GM19455 (cell line): ENCODE data around the gene CFHR2.
"Not testable (repeated sequence)": the region's sequence is repeated elsewhere in the genome, so short reads cannot be mapped to it uniquely, and the experiment has no call there.

Source experiments
- ATAC-seq: cut with Tn5 transposase; IDR thresholded peaks from one replicate; pipeline ENCODE4 v1.9.1; 2021; ENCODE audit not compliant: unreplicated experiment

The CFHR2 gene

GRCh38 chr1:196943568-196943967 lies at the start of gene CFHR2:
TSS of gene CFHR2 (plus strand) at chr1:196943738. CDS start at chr1:196943881, 143 bp downstream.
- not testable (repeated sequence) for ATAC-seq

- no peak for ATAC-seq
Observed at GRCh38 chr1:196896355-196896754, 47.2 kb upstream of the CFHR2 start.

- no peak for ATAC-seq
Observed at GRCh38 chr1:196897158-196897828, 46.2 kb upstream of the CFHR2 start.

DNA sequence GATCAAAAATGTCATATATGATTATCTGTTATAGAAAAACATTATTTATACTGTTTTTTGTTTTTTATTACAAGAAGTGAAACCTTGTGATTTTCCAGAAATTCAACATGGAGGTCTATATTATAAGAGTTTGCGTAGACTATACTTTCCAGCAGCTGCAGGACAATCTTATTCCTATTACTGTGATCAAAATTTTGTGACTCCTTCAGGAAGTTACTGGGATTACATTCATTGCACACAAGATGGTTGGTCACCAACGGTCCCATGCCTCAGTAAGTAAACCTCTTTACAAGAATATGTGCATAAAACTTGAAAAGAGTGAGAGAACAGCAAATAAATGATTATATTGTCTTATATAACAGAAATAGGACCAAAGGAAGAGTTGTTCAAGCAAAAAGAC lies 41.2 kb upstream of the CFHR2 start:
- ATAC-seq: no peak

DNA sequence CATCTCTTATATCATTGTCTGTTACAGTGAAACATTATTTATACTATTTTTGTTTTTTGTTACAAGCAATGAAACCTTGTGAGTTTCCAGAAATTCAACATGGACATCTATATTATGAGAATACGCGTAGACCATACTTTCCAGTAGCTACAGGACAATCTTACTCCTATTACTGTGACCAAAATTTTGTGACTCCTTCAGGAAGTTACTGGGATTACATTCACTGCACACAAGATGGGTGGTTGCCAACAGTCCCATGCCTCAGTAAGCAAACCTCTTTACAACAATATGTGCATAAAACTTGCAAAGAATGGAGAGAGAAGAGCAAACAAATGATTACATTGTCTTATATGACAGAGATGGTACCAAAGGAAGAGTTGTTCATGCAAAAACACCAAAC lies 33.3 kb upstream of the CFHR2 start:
- no peak for ATAC-seq

- ATAC-seq: not testable (repeated sequence)
Observed at GRCh38 chr1:196912283-196912682, 31.3 kb upstream of the CFHR2 start.

GRCh38 chr1:196926839-196927238 lies 16.7 kb upstream of the CFHR2 start:
- ATAC-seq: not testable (repeated sequence)

DNA sequence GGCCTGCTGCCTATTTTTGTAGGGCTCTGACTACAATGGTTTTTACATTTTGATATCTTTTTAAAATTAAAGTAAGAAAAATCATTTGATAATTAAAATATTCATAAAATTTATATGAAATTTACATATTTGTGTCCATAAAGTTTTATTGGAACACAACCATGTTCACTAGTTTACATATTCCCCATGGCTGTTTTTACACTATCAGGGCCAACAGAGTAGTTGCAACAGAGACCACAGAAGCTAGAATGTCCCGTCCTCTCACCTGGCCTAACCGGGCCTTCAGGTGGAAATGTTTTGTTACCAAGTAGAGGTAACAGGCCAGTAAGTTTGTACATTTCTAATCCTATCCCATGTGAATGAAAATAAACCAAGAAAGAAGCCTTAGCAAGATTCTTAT lies 10.7 kb upstream of the CFHR2 start:
- ATAC-seq: not testable (repeated sequence)

- ATAC-seq: no peak
Observed at GRCh38 chr1:196933531-196934189, 9.9 kb upstream of the CFHR2 start.

- ATAC-seq: not testable (repeated sequence)
Observed at GRCh38 chr1:196941474-196941873, 2.1 kb upstream of the CFHR2 start.

DNA sequence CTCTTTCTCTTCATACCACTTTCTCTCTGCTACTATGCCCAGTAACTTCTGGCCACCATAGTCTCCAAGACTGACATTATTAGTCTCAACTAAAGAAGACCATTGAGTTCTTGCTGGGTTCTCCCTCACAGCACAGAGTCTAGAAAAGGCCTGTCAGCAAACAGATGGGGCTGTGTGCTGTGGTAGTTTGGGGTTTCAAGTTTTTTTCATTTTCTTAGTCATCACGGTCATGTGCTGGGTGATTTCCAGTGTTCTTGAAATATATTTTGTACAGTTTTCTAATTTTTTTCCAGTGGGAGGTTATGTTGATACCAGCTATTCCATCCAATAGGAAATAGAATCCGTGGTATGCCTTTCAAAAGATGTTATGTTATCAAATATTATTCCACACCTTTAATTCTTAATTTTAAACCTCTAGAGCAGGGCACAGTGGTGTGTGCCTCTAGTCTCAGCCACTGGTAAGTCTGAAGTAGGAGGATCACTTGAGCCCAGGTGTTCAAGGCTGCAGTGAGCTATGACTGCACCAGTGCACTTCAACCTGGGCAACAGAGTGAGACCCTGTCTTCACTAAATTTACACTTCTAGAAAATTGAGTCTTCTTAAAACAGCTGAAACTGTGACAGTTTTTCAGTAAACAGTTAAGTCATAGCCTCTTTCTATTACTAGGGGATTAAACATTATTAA lies 8.3 kb downstream of the CFHR2 start:
- peak; percentile 75 for ATAC-seq

DNA sequence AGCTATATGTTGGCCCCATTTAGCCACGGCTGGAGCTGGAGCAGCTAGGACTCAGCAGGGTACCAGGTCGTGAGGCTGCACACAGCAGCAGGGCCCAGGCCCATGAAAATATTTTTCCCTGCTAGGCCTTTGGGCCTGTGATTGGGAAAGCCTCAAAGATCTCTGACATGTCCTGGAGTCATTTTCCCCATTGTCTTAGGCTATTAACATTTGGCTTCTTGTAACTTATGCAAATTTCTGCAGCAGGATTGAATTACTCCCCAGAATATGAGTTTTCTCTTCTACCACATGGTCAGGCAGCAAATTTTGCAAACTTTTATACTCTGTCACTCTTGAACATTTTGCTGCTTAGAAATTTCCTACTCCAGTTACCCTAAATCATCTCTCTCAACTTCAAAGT lies 11.2 kb downstream of the CFHR2 start:
- no peak for ATAC-seq

DNA sequence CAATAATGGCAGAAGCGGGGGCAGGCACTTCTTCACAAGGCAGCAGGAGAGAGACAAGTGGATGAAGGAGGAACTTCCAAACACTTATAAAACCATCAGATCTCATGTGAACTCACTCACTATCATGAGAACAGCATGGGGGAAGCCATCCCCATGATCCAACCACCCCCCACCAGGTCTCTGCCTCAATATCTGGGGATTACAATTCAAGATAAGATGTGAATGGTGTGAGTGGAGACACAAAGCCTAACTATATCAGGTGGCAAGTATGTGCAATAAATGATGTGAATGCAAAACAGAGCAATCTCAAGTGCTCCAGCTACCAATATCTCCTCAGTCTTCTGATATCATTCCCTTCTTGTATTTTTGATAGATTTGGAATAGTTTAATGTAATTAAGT lies 12.4 kb downstream of the CFHR2 start:
- ATAC-seq: no peak

- no peak for ATAC-seq
Observed at GRCh38 chr1:196960854-196961253, 17.3 kb downstream of the CFHR2 start.

- no peak for ATAC-seq
Observed at GRCh38 chr1:196970182-196970581, 26.6 kb downstream of the CFHR2 start.

GRCh38 chr1:196976278-196976677 lies 32.7 kb downstream of the CFHR2 start:
- ATAC-seq: no peak

GRCh38 chr1:196977278-196977677 lies 33.7 kb downstream of the CFHR2 start, which contains the start of gene CFHR5:
TSS of gene CFHR5 (plus strand) at chr1:196977556. CDS start at chr1:196977665, 109 bp downstream.
- ATAC-seq: no peak

GRCh38 chr1:196980859-196981258 lies 37.3 kb downstream of the CFHR2 start:
- ATAC-seq: no peak

DNA sequence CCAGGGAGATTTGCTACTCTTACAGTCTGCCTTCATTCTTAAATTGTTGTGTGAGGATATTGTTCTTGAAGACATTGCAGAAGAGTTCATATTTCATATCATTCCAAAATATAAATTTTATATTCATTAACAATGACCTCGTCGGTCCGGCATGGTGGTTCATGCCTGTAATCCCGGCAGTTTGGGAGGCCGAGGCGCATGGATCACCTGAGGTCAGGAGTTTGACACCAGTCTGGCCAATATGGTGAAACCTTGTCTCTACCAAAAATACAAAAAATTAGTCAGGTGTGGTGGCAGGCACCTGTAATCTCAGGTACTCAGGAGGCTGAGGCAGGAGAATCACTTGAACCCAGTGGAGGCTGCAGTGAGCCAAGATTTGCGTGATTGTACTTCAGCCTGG lies 38.7 kb downstream of the CFHR2 start:
- not testable (repeated sequence) for ATAC-seq

DNA sequence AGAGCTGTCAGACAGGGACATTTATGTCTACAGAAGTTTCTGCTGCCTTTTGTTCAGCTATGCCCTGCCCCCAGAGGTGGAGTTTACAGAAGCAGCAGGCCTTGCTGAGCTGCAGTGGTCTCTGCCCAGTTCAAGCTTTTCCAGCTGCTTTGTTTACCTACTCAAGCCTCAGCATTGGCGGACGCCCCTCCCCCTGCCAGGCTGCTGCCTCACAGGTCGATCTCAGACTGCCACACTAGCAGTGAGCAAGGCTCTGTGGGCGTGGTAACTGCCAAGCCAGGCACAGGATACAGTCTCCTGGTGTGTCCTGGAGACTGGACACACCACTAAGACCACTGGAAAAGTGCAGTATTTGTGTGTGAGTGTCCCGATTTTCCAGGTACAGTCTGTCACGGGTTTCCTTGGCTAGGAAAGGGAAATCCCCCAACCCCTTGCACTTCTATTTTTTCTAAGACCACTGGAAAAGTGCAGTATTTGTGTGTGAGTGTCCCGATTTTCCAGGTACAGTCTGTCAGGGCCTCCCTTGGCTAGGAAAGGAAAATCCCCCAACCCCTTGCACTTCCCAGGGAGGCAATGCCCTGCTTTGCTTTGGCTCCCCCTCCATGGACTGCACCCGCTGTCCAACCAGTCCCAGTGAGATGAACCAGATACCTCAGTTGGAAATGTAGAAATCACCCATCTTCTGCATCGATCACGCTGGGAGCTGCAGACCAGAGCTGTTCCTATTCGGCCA lies 48.5 kb downstream of the CFHR2 start:
- ATAC-seq: not testable (repeated sequence)

DNA sequence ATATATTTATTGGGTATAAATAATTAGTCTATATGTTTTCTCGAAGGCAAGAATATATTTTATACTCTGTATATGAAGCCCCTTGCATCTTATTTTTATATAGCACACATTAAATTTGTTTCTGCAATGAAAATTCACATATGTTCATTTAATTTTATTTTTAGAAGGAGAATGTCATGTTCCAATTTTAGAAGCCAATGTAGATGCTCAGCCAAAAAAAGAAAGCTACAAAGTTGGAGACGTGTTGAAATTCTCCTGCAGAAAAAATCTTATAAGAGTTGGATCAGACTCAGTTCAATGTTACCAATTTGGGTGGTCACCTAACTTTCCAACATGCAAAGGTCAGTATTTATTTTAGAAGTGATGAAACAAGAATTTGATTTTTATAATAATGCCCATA lies 50.4 kb downstream of the CFHR2 start:
- no peak for ATAC-seq
